ENCODE results near the gene NSMF. TPM values are rescaled to one million over a fixed set of nuclear protein-coding genes. Genes with fewer than 3 reads are reported as not detected.

The NSMF gene
- total and polyA plus RNA-seq, 2 donors (not counting 1 experiment from before 2014, with no cell fraction given) = 28.7 to 59.4 TPM

GRCh38 chr9:137406085-137406760 lies 52.9 kb downstream of the NSMF start:
- no peaks in the 10 kb centered on the region for H3K27me3 Mint-ChIP-seq
- Histone ChIP-seq H3K4me2 (replicated peaks; ENCODE audit: low read depth, low read length, poor library complexity, severe bottlenecking) (peak overlapping the region; percentile 77), H4K20me1 (ENCODE audit: control insufficient read depth, insufficient read depth, low read length, poor library complexity, severe bottlenecking) (peaks cover 35% of the 10 kb centered on the region), H2AFZ (ENCODE audit: insufficient read depth, low read depth, low read length, poor library complexity, severe bottlenecking) (no peak overlapping the region), H3K9ac (ENCODE audit: low read length) (peak overlapping the region; percentile 16), H3K79me2 (ENCODE audit: control insufficient read depth, insufficient read depth, low read length) (peaks cover 22% of the 10 kb centered on the region), H3K4me3 (ENCODE audit: control extremely low read depth in 1 of 5, extremely low read depth in 1 of 5, insufficient read depth in 1 of 5, low read depth in 2 of 5, low read length in 4 of 5) (no peak overlapping the region), H3K27ac (ENCODE audit: low read length in 2 of 2) (no peak overlapping the region), H3K36me3 (replicated peaks in 1 of 2; ENCODE audit: control extremely low read depth in 1 of 2, control insufficient read depth in 1 of 2, extremely low read depth in 1 of 2, insufficient read depth in 2 of 2, low read length in 1 of 2) (no peaks in the 10 kb centered on the region), H3K9me3 (ENCODE audit: control extremely low read depth in 1 of 3, control insufficient read depth in 2 of 3, insufficient read depth in 1 of 3, low read length in 2 of 3) (peaks cover 0 to 19% (median 4%) of the 10 kb centered on the region in 3 donors), H3K27me3 (replicated peaks in 1 of 4; ENCODE audit: control extremely low read depth in 1 of 4, control insufficient read depth in 3 of 4, insufficient read depth in 4 of 4, low read length in 3 of 4) (peaks cover 0 to 25% (median 8%) of the 10 kb centered on the region in 4 experiments), H3K4me1 (ENCODE audit: control insufficient read depth in 2 of 2, insufficient read depth in 2 of 2, low read length in 2 of 2) (peaks cover 12 to 15% of the 10 kb centered on the region in 2 donors)
- 88% methylated on average over 18 of the region's 20 CpGs for WGBS (ENCODE audit: insufficient coverage)
- ChIA-PET CTCF (no interaction called here), POLR2A (interaction anchor here (0.7 kb wide), 1 partner anchor 38 kb away, joined by 4 read pairs; no protein-coding TSS in a partner anchor)
- no peak for ATAC-seq (ENCODE audit: low read depth)
- no peak overlapping the region for H3K4me3 Mint-ChIP-seq
- DNase-seq = no peak
- TF ChIP-seq, protein P1, sequence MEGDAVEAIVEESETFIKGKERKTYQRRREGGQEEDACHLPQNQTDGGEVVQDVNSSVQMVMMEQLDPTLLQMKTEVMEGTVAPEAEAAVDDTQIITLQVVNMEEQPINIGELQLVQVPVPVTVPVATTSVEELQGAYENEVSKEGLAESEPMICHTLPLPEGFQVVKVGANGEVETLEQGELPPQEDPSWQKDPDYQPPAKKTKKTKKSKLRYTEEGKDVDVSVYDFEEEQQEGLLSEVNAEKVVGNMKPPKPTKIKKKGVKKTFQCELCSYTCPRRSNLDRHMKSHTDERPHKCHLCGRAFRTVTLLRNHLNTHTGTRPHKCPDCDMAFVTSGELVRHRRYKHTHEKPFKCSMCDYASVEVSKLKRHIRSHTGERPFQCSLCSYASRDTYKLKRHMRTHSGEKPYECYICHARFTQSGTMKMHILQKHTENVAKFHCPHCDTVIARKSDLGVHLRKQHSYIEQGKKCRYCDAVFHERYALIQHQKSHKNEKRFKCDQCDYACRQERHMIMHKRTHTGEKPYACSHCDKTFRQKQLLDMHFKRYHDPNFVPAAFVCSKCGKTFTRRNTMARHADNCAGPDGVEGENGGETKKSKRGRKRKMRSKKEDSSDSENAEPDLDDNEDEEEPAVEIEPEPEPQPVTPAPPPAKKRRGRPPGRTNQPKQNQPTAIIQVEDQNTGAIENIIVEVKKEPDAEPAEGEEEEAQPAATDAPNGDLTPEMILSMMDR (IDR thresholded peaks at IDR 0.05) = no peak
- no peak for TF ChIP-seq EZH2 (IDR thresholded peaks at IDR 0.05; ENCODE audit: borderline replicate concordance, insufficient read depth, low read depth, low read length, poor library complexity, severe bottlenecking)
- H3K27ac Mint-ChIP-seq = no peak overlapping the region
- intact Hi-C loops (cut with micrococcal nuclease) = no loop called here
- H3K4me1 Mint-ChIP-seq = peaks cover 14% of the 10 kb centered on the region
- no peaks in the 10 kb centered on the region for H3K9me3 Mint-ChIP-seq (ENCODE audit: insufficient read depth)

DNA sequence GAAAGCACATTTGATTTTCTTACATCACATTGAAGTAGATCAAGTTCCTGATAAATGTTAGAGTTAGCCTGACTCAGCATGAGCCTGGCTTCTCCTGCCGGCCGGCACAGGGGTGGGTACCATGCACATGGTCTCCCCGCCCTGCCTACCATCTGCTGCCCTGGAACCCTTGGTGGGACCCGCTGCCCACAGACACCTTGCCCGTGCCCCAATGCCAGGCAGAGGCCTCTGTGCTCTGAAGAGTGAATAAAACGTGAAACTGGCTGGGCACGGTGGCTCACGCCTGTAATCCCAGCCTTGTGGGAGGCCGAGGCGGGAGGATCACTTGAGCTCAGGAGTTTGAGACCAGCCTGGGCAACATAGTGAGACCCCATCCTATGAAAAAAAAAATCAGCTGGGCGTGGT lies 53.5 kb downstream of the NSMF start:
- Histone ChIP-seq H3K4me1 (ENCODE audit: control insufficient read depth in 2 of 2, insufficient read depth in 2 of 2, low read length in 2 of 2) (peaks cover 8 to 16% of the 10 kb centered on the region in 2 donors), H3K79me2 (ENCODE audit: control insufficient read depth, insufficient read depth, low read length) (peaks cover 22% of the 10 kb centered on the region), H3K27ac (ENCODE audit: low read length in 2 of 2) (no peak overlapping the region), H4K20me1 (ENCODE audit: control insufficient read depth, insufficient read depth, low read length, poor library complexity, severe bottlenecking) (peaks cover 30% of the 10 kb centered on the region), H2AFZ (ENCODE audit: insufficient read depth, low read depth, low read length, poor library complexity, severe bottlenecking) (no peak overlapping the region), H3K4me2 (replicated peaks; ENCODE audit: low read depth, low read length, poor library complexity, severe bottlenecking) (no peak overlapping the region), H3K9me3 (ENCODE audit: control extremely low read depth in 1 of 3, control insufficient read depth in 2 of 3, insufficient read depth in 1 of 3, low read length in 2 of 3) (peaks cover 0 to 18% (median 4%) of the 10 kb centered on the region in 3 donors), H3K27me3 (replicated peaks in 1 of 4; ENCODE audit: control extremely low read depth in 1 of 4, control insufficient read depth in 3 of 4, insufficient read depth in 4 of 4, low read length in 3 of 4) (peaks cover 0 to 21% (median 5%) of the 10 kb centered on the region in 4 experiments), H3K4me3 (ENCODE audit: control extremely low read depth in 1 of 5, extremely low read depth in 1 of 5, insufficient read depth in 1 of 5, low read depth in 2 of 5, low read length in 4 of 5) (no peak overlapping the region), H3K36me3 (replicated peaks in 1 of 2; ENCODE audit: control extremely low read depth in 1 of 2, control insufficient read depth in 1 of 2, extremely low read depth in 1 of 2, insufficient read depth in 2 of 2, low read length in 1 of 2) (no peaks in the 10 kb centered on the region), H3K9ac (ENCODE audit: low read length) (no peak overlapping the region)
- no peak for DNase-seq
- H3K9me3 Mint-ChIP-seq (ENCODE audit: insufficient read depth) = no peaks in the 10 kb centered on the region
- H3K27me3 Mint-ChIP-seq = no peaks in the 10 kb centered on the region
- no peak for ATAC-seq (ENCODE audit: low read depth)
- ChIA-PET CTCF (no interaction called here), POLR2A (interaction anchor here (0.7 kb wide), 1 partner anchor 39 kb away, joined by 4 read pairs; no protein-coding TSS in a partner anchor)
- peaks cover 14% of the 10 kb centered on the region for H3K4me1 Mint-ChIP-seq
- intact Hi-C loops (cut with micrococcal nuclease) = no loop called here
- no peak overlapping the region for H3K4me3 Mint-ChIP-seq
- WGBS (ENCODE audit: insufficient coverage) = 93% methylated on average over 10 of the region's 11 CpGs
- no peak overlapping the region for H3K27ac Mint-ChIP-seq
- TF ChIP-seq EZH2 (IDR thresholded peaks at IDR 0.05; ENCODE audit: borderline replicate concordance, insufficient read depth, low read depth, low read length, poor library complexity, severe bottlenecking) = no peak

All from B cell (primary cell).